Posterior vena cava (tissue), 2 donors: Measurements from ENCODE around the gene LRRC39. TPM values are rescaled to one million over a fixed set of nuclear protein-coding genes. Genes with fewer than 3 reads are reported as not detected.

Experiments used
- DNase-seq: peaks from one replicate; pipeline ENCODE4 v3.0.0-alpha.2; 2020; ENCODE audit warnings: low spot score
- intact Hi-C, 2 donors: fragments of 100-400 bp; cut with DNase I; formaldehyde crosslinking; loops; one replicate each; pipeline versions ENCODE4 v1.14.1 to v1.14.2; 2022 to 2023
- total RNA-seq, 2 donors: library from RNA; stranded (reverse); fragmentation: NEBNext Ultra II Directional; extraction: Animal tissue kit (Norgen Biotek cat#: 25700); gene quantifications; one replicate each; pipeline ENCODE4 v1.2.1, GENCODE V29; 2021
- donor health status: DM: yes; HTN: yes; CAD: no.
- donor health status: DM: yes; HTN: yes; CAD: no.

Gene LRRC39
- total RNA-seq, 2 donors from 2014 or later = 0.51 to 0.71 TPM

DNA sequence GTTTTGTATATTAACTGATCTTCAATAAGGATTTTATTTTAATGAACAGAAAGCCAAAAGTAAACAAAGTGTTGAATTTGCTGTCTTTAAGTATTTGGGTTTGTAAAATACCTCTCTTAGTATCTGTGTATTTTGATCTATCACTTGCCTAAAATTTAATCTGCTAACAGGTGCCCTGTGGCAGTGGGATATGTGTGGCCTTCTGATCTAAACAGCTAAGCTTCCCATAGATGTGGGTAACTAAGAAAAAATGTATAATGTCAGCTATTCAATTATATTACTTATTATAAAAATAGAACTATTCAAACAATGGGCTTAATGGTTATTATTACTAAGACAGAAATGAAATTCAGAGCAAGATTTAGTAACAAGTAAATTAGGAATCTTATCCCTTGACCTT lies 15.2 kb downstream of the LRRC39 start:
- DNase-seq = no peak
- intact Hi-C loops = no loop called here

DNA sequence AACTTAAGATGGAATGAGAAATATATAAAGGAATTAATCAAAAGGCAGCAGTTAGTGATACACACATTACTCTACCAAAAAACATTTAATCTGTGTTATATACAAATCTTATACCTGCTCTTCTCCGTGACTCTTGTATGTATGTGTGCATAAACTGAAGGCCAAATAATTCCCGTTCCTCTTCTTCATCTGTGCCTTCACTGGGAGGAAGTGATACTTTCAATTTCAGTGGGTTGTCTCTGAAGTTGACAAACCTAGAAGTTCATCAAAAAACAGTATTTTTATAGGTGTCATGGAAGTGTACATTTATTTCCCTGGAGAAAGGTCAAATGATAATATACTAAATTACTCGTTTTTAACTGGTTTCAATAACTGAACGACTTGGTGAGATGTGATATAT lies 25.8 kb downstream of the LRRC39 start:
- intact Hi-C loops = no loop called here
- no peak for DNase-seq

DNA sequence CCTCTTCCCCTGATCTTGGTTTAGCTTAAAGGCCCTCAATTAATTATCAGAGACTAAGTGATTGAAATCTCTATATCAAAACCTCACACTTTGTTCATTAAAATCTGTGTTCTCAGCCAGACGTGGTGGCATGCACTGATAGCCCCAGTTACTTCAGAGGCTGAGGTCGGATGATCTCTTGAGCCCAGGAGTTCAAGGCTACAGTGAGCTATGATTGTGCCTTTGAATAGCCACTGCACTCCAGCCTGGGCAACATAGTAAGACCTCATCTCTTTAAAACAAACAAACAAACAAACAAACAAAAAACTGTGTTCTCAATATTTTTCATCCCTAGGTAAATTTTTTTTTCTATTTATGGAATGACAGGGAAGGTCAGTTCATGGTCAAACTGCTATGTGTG lies 26.4 kb downstream of the LRRC39 start:
- intact Hi-C loops = no loop called here
- DNase-seq = no peak

DNA sequence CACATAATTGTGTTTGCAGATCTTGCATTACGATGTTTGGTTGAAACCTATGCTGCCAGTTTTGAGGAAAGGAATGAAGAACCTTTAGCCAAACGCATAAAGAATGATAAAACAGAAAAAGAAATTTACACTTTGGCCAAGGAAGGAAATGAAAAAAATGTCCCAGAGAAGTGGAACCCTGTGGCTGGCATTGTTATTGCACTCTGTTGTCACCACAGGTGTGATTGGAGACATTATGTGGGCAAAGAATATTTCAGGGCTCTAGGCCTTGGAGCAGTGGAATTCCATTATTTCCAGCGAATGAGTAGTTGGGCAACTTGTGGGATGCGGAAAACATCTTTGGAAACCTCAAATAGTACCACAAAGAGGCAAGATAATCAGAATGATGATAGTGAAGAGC lies 30.2 kb downstream of the LRRC39 start:
- intact Hi-C loops = loop anchor here in 1 of 2 donors (10.0 kb wide), 1 partner anchor 263 kb away; no protein-coding TSS in a partner anchor
- no peak for DNase-seq

DNA sequence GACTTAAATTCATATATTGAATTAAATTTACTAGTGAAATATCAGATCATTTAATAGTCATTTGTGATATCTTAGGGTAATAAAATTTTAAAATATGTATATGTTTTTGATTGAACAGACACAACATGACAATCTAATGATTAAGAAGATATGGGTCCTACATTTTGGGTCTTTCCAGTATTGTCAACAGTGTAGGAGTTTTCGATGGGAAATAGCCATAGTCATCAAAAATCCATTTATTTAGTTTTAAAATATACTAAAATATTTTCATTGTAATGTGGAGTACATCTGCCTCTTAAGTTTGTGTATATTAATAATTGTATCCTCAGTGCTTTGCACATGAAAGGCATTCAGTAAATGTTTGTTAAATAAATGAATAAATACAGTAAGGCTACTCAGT lies 31.1 kb downstream of the LRRC39 start:
- no peak for DNase-seq
- intact Hi-C loops = loop anchor here in 1 of 2 donors (10.0 kb wide), 1 partner anchor 262 kb away; no protein-coding TSS in a partner anchor

DNA sequence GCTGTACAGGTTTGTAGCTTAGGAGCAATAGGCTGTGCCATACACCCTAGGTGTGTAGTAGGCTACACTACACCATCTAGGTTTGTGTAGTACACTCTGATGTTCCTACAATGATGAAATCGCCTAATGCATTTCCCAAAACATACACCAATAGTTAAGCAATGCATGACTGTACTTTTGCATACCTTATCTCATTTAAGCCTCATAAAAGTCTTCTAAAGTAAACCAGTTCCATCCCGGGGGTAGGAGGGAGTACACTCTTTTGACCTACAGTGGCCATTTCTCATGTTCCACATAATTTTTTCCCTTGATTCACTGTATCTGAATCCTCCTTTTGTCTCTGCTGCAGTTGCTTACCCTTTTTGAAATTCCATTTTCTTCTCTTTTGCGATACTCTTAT lies 32.9 kb downstream of the LRRC39 start:
- intact Hi-C loops = loop anchor here in 1 of 2 donors (10.0 kb wide), 1 partner anchor 260 kb away; no protein-coding TSS in a partner anchor
- no peak for DNase-seq

DNA sequence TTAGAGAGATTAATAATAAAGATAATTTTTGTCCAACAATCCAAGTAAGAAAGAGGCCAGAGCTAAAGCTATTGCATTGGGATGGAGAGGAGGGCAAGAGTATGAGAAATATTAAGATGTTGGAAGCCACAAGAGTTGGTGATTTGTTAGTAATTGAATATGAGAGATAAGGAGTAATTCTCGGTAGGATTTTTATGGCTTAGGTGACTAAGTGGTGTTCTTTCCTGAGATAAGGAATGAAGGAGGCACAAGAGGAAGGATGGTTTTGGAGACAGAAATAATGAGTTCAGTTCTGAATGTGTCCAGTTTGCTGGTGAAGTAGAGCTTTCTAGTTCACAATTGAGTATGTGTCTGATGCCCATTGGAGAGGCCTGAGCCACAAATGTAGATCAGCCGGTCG lies 35.7 kb downstream of the LRRC39 start:
- DNase-seq = no peak
- intact Hi-C loops = loop anchor here in 1 of 2 donors (10.0 kb wide), 1 partner anchor 258 kb away; no protein-coding TSS in a partner anchor

DNA sequence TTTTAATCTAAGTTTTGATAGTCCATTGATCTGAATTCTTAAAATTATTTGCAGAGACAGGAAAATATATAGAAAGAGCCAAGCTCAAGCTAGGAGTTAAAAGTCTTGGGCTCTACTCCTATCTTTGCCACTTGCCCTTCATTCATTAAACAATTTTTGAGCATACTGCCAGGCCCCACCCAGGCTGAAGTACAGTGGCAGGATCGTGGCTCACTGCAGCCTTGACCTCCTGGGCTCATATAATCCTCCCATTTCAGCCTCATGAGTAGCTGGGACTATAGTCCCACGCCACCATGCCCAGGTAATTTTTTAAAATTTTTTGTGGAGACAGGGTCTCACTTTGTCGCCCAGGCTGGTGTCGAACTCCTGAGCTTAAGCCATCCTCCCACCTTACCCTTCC lies 36.9 kb downstream of the LRRC39 start:
- no peak for DNase-seq
- intact Hi-C loops = loop anchor here in 1 of 2 donors (10.0 kb wide), 1 partner anchor 256 kb away; no protein-coding TSS in a partner anchor

DNA sequence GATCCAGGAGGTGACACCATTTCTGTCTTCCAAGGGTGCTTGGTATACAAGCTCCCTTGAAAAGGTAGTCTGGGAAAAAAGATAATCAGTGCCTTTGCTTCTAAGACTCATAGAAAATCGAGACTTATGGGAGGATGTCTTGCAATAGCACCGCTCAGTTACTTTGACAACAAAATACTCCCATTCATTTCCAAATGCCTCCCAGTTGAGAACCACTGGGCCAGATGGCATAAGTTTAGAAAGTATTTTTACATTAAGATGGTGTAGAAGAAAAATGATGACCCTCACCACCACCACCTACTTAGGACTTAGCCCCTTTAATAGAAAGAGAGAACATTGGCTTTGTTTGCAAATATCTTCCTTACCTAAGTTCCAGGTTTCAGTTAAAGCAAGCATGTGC lies 40.5 kb downstream of the LRRC39 start:
- intact Hi-C loops = loop anchor here in 1 of 2 donors (10.0 kb wide), 1 partner anchor 757 kb away; the partner anchor contains the start of genes EXTL2 and SLC30A7
- DNase-seq = no peak

DNA sequence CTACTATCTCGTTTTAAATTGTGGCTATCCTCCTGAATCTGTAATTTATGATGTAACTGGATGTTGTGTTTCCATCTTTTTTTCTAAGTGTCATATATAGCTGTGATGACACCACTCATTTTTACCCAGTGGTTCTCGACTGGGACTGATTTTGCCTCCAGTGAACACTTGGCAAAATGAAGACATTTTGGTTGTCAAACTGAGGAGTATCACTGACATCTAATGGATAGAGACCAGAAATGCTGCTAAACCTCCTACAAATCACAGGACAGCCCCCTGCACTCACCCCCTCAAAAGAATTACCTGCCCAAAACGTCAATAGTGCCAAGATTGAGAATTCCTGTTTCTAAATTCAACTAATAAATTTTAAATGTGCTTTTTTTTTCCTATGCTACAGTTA lies 43.2 kb downstream of the LRRC39 start:
- intact Hi-C loops = loop anchor here in 1 of 2 donors (10.0 kb wide), 1 partner anchor 760 kb away; the partner anchor contains the start of genes EXTL2 and SLC30A7

DNA sequence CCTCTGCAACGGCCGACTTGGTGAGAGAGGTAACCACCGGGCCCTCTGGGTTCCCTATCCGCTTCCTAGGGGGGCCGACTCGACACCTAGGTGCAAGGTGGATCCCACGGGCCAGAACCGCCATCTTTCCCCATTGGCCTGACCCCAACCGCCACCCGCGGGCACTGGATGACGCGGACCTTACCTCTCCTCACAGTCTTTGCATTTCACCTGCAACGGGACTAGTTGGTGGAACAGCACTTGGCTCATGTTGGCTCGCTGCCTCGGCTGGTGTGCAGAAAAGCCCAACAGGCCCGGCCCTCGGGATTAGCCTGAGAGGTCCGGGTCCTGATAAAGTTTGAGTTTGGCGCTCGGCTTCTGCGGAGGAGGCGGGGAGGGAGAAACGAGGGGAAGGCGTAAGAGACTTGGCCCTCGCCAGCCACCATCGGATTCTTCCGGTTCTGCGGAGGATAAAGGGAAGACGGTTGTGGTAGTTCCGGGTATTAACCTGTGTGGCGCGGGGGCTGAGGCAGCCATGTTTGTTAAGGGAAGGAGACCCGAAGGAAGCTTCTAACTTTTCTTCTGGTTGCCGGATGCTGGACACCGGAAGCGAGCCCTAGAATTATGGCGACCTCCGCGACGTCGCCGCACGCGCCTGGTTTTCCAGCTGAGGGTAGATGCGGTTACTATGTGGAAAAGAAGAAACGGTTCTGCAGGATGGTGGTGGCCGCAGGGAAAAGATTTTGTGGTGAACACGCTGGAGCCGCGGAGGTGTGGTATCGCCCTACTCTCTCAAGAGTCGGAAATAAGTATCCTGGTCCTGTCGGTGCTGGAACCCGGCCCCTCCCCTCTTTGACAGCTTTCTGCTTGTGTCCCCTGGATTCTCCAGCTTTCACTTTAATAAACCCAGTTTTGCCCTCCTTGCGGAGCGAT lies 45.2 kb downstream of the LRRC39 start, which contains the start of the genes SASS6 and TRMT13:
Gene SASS6, minus strand, starts transcription at position 365 of the 912 bp plus-strand sequence. Its CDS starts 116 bp downstream, at position 249.
Gene TRMT13, plus strand, starts transcription at position 598 of the 912 bp plus-strand sequence. Its CDS starts 6 bp downstream, at position 604.
- intact Hi-C loops = loop anchor here in 1 of 2 donors (10.0 kb wide), 1 partner anchor 762 kb away; the partner anchor contains the start of genes EXTL2 and SLC30A7
- DNase-seq = peak; percentile 99

More for the DNA sequence above, 43.2 kb downstream of the LRRC39 start:
- no peak for DNase-seq

DNA sequence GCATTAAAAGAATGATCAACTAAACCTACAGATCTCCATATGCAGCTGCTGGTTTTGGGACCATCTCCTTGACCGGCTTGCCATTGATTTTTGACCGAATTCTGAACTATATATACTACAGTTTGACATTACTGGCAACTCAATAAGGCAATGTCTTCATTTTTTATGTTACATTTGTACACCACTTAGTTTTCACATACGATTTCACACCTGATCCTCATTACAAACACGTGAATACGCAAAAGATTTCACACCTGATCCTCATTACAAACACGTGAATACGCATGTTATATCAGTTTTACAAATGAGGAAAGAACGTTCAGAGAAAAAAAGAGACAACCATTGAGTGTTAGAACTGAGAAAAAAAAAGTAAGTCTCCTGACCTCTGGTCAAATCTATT lies 46.4 kb downstream of the LRRC39 start:
- intact Hi-C loops = loop anchor here in 1 of 2 donors (10.0 kb wide), 1 partner anchor 763 kb away; the partner anchor contains the start of genes EXTL2 and SLC30A7
- DNase-seq = no peak

DNA sequence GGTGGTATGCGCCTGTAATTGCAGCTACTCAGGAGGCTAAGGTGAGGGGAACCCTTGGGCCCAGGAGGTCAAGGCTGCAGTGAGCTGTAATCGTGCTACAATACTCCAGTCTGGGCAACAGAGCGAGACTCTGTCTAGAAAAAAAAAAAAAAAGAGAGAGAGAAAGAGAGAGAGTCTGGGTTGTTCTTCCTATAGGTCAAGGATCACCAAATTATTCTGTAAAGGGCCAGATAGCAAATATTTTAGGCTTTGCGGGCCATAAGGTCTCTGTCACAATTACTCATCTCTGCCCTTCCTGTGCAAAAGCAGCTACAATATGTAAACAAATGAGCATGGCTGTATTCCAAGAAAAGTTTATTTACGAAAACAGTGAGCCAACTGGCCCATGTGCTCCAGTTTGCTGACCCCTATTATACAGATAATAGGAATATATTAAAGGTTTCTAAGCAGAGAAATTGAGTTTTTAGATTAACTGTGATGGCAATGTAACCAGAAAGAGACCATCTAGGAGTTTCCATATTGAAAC lies 47.4 kb downstream of the LRRC39 start:
- intact Hi-C loops = loop anchor here in 1 of 2 donors (10.0 kb wide), 1 partner anchor 764 kb away; the partner anchor contains the start of genes EXTL2 and SLC30A7
- DNase-seq = no peak

DNA sequence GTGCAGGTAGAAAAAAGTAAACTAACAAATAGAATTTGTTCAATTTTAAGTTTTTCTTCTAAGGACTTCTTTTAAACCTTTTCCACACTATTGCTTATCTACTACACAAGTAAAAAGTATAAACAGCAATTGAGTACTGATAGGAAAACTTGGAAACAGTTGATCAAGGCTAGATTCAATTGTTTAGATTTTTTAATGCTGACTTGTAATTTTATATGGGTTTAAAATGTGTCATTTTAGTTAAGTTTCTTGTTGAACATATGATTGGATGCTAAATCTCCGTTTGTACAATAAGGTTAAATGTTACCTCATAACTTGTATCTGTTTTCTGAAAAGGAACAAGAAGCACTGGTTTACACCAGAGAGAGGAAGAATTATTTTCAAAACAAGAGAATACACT lies 50.8 kb downstream of the LRRC39 start:
- DNase-seq = no peak
- intact Hi-C loops = loop anchor here in 1 of 2 donors (5.0 kb wide), 1 partner anchor 320 kb away; no protein-coding TSS in a partner anchor

DNA sequence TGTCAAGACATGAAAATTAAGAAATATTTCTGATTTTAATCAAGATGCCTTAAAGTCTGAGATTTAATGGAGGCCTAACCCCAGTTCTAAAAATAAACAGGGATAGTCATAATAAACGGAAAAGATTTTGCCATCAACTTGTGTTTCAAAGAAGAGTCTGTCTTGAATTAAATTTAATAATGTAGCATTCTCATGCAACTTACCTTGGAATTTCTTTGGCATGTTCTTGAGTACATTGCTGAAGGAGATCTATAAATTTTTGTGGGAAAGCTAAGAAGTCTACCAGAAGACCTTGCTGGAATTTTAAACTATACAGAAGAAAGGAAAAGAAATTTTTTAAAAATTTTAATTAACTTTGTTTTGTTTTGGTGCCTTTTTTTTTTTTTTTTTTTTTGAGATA lies 55.9 kb downstream of the LRRC39 start:
- no peak for DNase-seq
- intact Hi-C loops = no loop called here

DNA sequence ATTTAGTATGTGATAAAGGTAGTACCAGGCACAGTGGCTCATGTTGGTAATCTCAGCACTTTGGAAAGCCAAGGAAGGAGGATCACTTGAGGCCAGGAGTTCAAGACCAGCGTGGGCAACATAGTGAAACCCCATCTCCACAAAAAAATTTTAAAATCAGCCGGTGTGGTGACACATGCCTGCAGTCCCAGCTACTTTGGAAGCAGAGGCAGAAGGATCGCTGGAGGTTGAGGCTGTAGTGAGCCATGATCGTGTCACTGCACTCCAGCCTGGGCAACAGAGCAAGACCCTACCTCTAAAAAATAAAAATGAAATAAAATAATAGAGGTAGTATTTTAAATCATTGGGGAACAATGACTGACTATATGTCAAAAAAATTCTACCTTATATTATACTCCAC lies 62.5 kb downstream of the LRRC39 start:
- intact Hi-C loops = no loop called here
- DNase-seq = no peak

DNA sequence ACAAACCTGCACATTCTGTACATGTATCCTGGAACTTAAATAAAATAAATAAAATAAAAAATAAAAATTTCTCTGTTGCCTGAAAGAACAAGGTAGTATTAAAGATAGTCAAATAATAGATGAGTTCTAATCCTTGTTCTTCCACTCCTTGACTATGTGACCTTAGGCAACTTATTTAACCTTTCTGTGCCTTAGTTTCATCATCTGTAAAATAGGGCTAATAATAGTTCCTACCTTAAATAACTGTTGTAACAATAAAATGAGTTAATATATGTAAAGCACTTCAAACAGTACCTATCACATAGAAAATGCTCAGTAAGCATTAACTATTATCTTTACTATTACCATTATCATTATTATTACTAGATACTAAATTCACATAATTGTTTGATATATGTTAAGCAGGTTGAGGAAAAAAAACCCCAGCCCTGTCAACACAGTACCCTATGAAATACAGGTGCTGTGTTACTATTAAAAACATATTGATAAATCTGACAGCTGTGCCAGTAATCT lies 68.4 kb downstream of the LRRC39 start:
- intact Hi-C loops = no loop called here
- DNase-seq = no peak

DNA sequence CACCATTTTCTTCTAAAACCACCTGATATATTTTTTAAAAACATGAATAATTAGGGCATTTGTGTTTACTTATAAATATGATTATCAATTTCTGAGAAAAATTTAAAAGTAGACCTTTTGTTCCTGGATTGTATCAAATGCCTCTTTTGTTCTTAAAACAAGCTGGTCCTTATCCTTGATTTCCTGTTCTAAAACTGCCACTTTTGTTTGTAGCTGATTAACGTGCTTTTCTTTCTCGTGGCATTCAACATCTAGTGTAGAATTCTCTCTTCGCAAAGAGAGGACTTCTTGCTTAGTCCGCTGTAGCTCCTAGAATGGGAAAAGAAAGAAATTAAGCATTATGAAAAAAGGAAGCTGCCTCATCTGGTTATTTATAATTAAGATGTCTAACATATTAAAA lies 70.4 kb downstream of the LRRC39 start:
- intact Hi-C loops = no loop called here
- DNase-seq = no peak

DNA sequence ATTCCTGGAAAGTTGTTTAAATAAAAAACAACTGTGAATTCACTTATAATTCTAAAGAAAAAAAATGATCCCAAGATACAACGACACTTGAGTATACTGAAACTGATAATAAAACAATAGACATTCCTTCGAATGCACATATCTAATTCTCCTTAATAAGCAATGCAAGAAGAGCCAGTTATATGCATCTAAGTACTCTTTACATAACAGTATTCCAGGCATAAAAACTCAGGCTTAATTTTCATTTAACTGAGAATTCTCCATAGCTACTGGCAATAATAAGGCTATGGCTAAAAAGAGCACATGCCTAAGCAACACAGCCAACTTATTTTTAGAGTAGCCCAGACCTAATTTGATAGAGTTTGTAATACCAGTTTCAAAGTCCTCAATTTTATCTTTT lies 76.5 kb downstream of the LRRC39 start:
- no peak for DNase-seq
- intact Hi-C loops = loop anchor here in 1 of 2 donors (5.0 kb wide), 1 partner anchor 271 kb away; no protein-coding TSS in a partner anchor
